Measurements from ENCODE around the gene NR4A1. TPM values are rescaled to one million over a fixed set of nuclear protein-coding genes. Genes with fewer than 3 reads are reported as not detected.

The NR4A1 gene
- total and polyA plus RNA-seq, 2 of the 13 experiments (the other 11 are each of a cell fraction or from before 2014, with no cell fraction given), result 5.7 to 15.2 TPM

DNA sequence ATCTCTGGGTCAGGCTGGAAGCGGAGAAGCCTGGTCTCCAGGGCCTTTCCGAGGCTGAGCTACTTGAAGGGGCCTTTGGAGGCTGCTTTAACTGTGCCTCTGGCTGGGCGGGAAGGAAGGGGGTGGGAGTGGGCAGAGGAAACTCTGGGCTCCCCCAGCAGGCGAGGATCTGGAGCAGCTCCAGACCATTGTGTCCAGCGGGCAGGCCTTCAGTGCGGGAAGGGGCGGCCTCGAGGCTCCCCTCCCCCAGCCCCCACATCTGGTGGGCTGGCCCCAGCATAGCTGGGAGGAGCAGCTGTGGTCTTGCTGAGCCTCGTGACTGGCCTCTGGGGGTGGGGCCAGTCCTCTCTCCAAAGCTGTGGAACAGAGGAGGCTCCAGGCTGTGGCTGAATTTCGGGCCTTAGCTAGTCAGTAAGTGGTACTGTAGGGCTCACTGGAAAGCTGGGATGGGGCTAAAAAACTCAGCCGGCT, 41.1 kb upstream of the NR4A1 start (continued):
- TF ChIP-seq, protein P1, sequence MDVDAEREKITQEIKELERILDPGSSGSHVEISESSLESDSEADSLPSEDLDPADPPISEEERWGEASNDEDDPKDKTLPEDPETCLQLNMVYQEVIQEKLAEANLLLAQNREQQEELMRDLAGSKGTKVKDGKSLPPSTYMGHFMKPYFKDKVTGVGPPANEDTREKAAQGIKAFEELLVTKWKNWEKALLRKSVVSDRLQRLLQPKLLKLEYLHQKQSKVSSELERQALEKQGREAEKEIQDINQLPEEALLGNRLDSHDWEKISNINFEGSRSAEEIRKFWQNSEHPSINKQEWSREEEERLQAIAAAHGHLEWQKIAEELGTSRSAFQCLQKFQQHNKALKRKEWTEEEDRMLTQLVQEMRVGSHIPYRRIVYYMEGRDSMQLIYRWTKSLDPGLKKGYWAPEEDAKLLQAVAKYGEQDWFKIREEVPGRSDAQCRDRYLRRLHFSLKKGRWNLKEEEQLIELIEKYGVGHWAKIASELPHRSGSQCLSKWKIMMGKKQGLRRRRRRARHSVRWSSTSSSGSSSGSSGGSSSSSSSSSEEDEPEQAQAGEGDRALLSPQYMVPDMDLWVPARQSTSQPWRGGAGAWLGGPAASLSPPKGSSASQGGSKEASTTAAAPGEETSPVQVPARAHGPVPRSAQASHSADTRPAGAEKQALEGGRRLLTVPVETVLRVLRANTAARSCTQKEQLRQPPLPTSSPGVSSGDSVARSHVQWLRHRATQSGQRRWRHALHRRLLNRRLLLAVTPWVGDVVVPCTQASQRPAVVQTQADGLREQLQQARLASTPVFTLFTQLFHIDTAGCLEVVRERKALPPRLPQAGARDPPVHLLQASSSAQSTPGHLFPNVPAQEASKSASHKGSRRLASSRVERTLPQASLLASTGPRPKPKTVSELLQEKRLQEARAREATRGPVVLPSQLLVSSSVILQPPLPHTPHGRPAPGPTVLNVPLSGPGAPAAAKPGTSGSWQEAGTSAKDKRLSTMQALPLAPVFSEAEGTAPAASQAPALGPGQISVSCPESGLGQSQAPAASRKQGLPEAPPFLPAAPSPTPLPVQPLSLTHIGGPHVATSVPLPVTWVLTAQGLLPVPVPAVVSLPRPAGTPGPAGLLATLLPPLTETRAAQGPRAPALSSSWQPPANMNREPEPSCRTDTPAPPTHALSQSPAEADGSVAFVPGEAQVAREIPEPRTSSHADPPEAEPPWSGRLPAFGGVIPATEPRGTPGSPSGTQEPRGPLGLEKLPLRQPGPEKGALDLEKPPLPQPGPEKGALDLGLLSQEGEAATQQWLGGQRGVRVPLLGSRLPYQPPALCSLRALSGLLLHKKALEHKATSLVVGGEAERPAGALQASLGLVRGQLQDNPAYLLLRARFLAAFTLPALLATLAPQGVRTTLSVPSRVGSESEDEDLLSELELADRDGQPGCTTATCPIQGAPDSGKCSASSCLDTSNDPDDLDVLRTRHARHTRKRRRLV (CRISPR knock-in tag; IDR thresholded peaks at IDR 0.05), result no peak
- TF ChIP-seq U2AF1 (optimal IDR thresholded peaks at IDR 0.05; ENCODE audit: low read depth, low read length), result no peak
- no peak for TF ChIP-seq ZNF317 (CRISPR knock-in tag; IDR thresholded peaks at IDR 0.05)
- TF ChIP-seq BRCA1 (CRISPR knock-in tag; IDR thresholded peaks at IDR 0.05), result no peak
- TF ChIP-seq SOX13 (IDR thresholded peaks at IDR 0.05), result no peak
- TF ChIP-seq SOX13 (CRISPR knock-in tag; conservative IDR thresholded peaks at IDR 0.05 in 1 of 2, IDR thresholded peaks at IDR 0.05 in 1 of 2), result peak in 1 of 2 experiments; percentile 74; a peak in 2 of 4 replicates
- TF ChIP-seq MIER3 (CRISPR knock-in tag; IDR thresholded peaks at IDR 0.05; ENCODE audit: borderline replicate concordance), result no peak; the same call in 1 of the 2 replicates
- TF ChIP-seq ZNF629 (CRISPR knock-in tag; conservative IDR thresholded peaks at IDR 0.05), result no peak
- no peak for TF ChIP-seq HOXA3 (CRISPR knock-in tag; IDR thresholded peaks at IDR 0.05)
- no peak; the same call in 1 of the 2 replicates for TF ChIP-seq ZFP1 (CRISPR knock-in tag; IDR thresholded peaks at IDR 0.05)
- TF ChIP-seq ZNF746 (CRISPR knock-in tag; IDR thresholded peaks at IDR 0.05), result no peak
- no peak for TF ChIP-seq YEATS2 (CRISPR knock-in tag; IDR thresholded peaks at IDR 0.05; ENCODE audit: borderline replicate concordance)
- 0 out of 2 replicates have a peak, but pooled peaks have one; percentile 34 for TF ChIP-seq BCL6 (CRISPR knock-in tag; IDR thresholded peaks at IDR 0.05)
- TF ChIP-seq IRX3 (CRISPR knock-in tag; IDR thresholded peaks at IDR 0.05; ENCODE audit: borderline replicate concordance, low read depth), result no peak
- TF ChIP-seq SMAD3 (CRISPR knock-in tag; IDR thresholded peaks at IDR 0.05), result no peak
- no peak for TF ChIP-seq ZHX2 (IDR thresholded peaks at IDR 0.05; ENCODE audit: low read depth)
- TF ChIP-seq ZHX2 (CRISPR knock-in tag; IDR thresholded peaks at IDR 0.05; ENCODE audit: borderline replicate concordance), result no peak
- 0 out of 2 replicates have a peak, but pooled peaks have one; percentile 25 for TF ChIP-seq ZNF230 (CRISPR knock-in tag; IDR thresholded peaks at IDR 0.05)
- TF ChIP-seq ZSCAN12 (CRISPR knock-in tag; IDR thresholded peaks at IDR 0.05), result no peak
- TF ChIP-seq CCAR2 (optimal IDR thresholded peaks at IDR 0.05; ENCODE audit: low read depth, low read length), result no peak
- TF ChIP-seq MIER2 (CRISPR knock-in tag; IDR thresholded peaks at IDR 0.05), result no peak
- no peak for TF ChIP-seq PTBP1 (IDR thresholded peaks at IDR 0.05; ENCODE audit: low read depth, low read length, poor library complexity, severe bottlenecking)

All from HepG2 (cell line).